Right lobe of liver (tissue), 6 donors: ENCODE results near the gene TNP2. TPM values are rescaled to one million over a fixed set of nuclear protein-coding genes. Genes with fewer than 3 reads are reported as not detected.

Source experiments
- ATAC-seq, 4 donors: fragments of 200-7000 bp; cut with Tn5 transposase; one replicate each; pipeline ENCODE4 v1.9.1; 2020; ENCODE audit warnings: mild to moderate bottlenecking in 4 of 4, moderate library complexity in 4 of 4
- DNase-seq, 3 donors: peaks; one replicate each; pipeline ENCODE4 v3.0.0-alpha.2; 2020
- H3K27ac ChIP-seq, 3 donors: fragments of 200-600 bp; one replicate each; pipeline ENCODE4 v1.8.0; 2022
- H3K27me3 ChIP-seq, 2 donors: fragments of 200-600 bp; one replicate each; pipeline ENCODE4 v1.8.0; 2022
- H3K36me3 ChIP-seq, 4 donors: fragments of 200-600 bp; sonication (generic) in 1 of 4; one replicate each; pipeline versions ENCODE4 v1.5.1 to v1.8.0; 2017 to 2022; ENCODE audit warnings: control low read depth in 1 of 4
- H3K4me1 ChIP-seq, 4 donors: fragments of 200-600 bp; sonication (generic) in 1 of 4; one replicate each; pipeline versions ENCODE4 v1.5.1 to v1.8.0; 2017 to 2022; ENCODE audit warnings: control low read depth in 1 of 4
- H3K4me3 ChIP-seq, 3 donors: fragments of 200-600 bp; one replicate each; pipeline ENCODE4 v1.8.0; 2022
- H3K9me3 ChIP-seq, 4 donors: fragments of 200-600 bp; sonication (generic) in 1 of 4; one replicate each; pipeline versions ENCODE4 v1.5.1 to v1.8.0; 2017 to 2022; ENCODE audit warnings: control low read depth in 1 of 4
- CTCF ChIP-seq, 4 donors: fragments of 200-600 bp in 3 of 4; fragments of 450-650 bp in 1 of 4; IDR thresholded peaks; one replicate each; pipeline versions ENCODE4 v1.5.1 to v1.8.0; 2016 to 2022; ENCODE audit warnings: antibody characterized with exemption in 4 of 4, mild to moderate bottlenecking in 2 of 4
- POLR2A ChIP-seq: fragments of 450-650 bp; IDR thresholded peaks from one replicate; pipeline ENCODE4 v1.6.1; 2017; ENCODE audit warnings: antibody characterized with exemption, mild to moderate bottlenecking
- WGBS: methylation state at CpG from one replicate; pipeline ENCODE4 v1.1.6; 2018; ENCODE audit warnings: low coverage, low lambda C conversion rate; ENCODE audit not compliant: insufficient coverage; ENCODE audit errors: missing lambda C conversion rate; 5-methylcytosine and 5-hydroxymethylcytosine counted together
- intact Hi-C, 2 donors: fragments of 100-400 bp; cut with DNase I; formaldehyde crosslinking; loops; one replicate each; pipeline versions ENCODE4 v1.11.2 to v1.14.1; 2022
- total RNA-seq, 6 experiments: library from RNA; depleted of rRNA in 2 of 6; stranded (reverse); fragments of >200 nt in 2 of 6; fragmentation: NEBNext Ultra II Directional in 3 of 6; extraction: Animal tissue kit (Norgen Biotek cat#: 25700) in 3 of 6; gene quantifications; one replicate each; pipeline versions ENCODE4 v1.1.0 to v1.2.4, GENCODE V29; 2016 to 2023
- donor health status: DM: no; HTN: yes; CAD: no.
- donor health status: DM: no; HTN: no; CAD: no.
- donor health status: DM: no; HTN: no; CAD: no.
- donor health status: DM: no; HTN: yes; CAD: no.
- donor health status: DM: no; HTN: yes; CAD: no.

TNP2 gene
- total RNA-seq, 6 experiments from 2014 or later = not detected

- peak overlapping the region in 1 of 3 donors; percentile 49 for H3K27ac ChIP-seq
- H3K4me3 ChIP-seq = no peak overlapping the region
- no peak for TF ChIP-seq CTCF (IDR thresholded peaks at IDR 0.05)
- no peak for TF ChIP-seq POLR2A
- H3K27me3 ChIP-seq = no peaks in the 10 kb centered on the region
- intact Hi-C loops = no loop called here
- ATAC-seq = no peak
- DNase-seq = no peak
- peaks cover 0 to 20% (median 4%) of the 10 kb centered on the region in 4 donors for H3K4me1 ChIP-seq
- WGBS = 87% methylated on average over 2 of the region's 3 CpGs
- H3K36me3 ChIP-seq = no peaks in the 10 kb centered on the region
- no peaks in the 10 kb centered on the region for H3K9me3 ChIP-seq
Measured at GRCh38 chr16:11232302-11232851, 36.7 kb downstream of the TNP2 start.

GRCh38 chr16:11231367-11231970 lies 37.7 kb downstream of the TNP2 start:
- 65% methylated on average over 7 of the region's 10 CpGs for WGBS
- Histone ChIP-seq H3K36me3 (no peaks in the 10 kb centered on the region), H3K27ac (no peak overlapping the region), H3K9me3 (no peaks in the 10 kb centered on the region), H3K27me3 (no peaks in the 10 kb centered on the region), H3K4me3 (no peak overlapping the region), H3K4me1 (peaks cover 0 to 20% (median 4%) of the 10 kb centered on the region in 4 donors)
- TF ChIP-seq CTCF (IDR thresholded peaks at IDR 0.05) (no peak), POLR2A (no peak)
- intact Hi-C loops = no loop called here
- DNase-seq (no peak), ATAC-seq (peak in 1 of 4 donors; percentile 29)

- intact Hi-C loops = no loop called here
- ATAC-seq = peak; percentile 54 to 86 (median 82)
- H3K27ac ChIP-seq = no peak overlapping the region
Measured at GRCh38 chr16:11229906-11230305, 39.2 kb downstream of the TNP2 start.

GRCh38 chr16:11229432-11229831 lies 39.7 kb downstream of the TNP2 start:
- peaks cover 0 to 10% (median 2%) of the 10 kb centered on the region in 4 donors for H3K4me1 ChIP-seq
- no peaks in the 10 kb centered on the region for H3K27me3 ChIP-seq
- H3K9me3 ChIP-seq = no peaks in the 10 kb centered on the region
- TF ChIP-seq POLR2A (no peak), CTCF (IDR thresholded peaks at IDR 0.05) (no peak)
- no peaks in the 10 kb centered on the region for H3K36me3 ChIP-seq
- ATAC-seq (no peak), DNase-seq (no peak)
- WGBS = 80% methylated on average over 2 of the region's 5 CpGs
- H3K27ac ChIP-seq = no peak overlapping the region
- intact Hi-C loops = no loop called here
- H3K4me3 ChIP-seq = no peak overlapping the region

More at GRCh38 chr16:11229906-11230305, 39.2 kb downstream of the TNP2 start:
- TF ChIP-seq CTCF (IDR thresholded peaks at IDR 0.05) = no peak
- TF ChIP-seq POLR2A = no peak
- Histone ChIP-seq H3K4me3 (no peak overlapping the region), H3K4me1 (peaks cover 0 to 10% (median 2%) of the 10 kb centered on the region in 4 donors), H3K36me3 (no peaks in the 10 kb centered on the region), H3K9me3 (no peaks in the 10 kb centered on the region), H3K27me3 (no peaks in the 10 kb centered on the region)
- no CpG with 5 or more reads among the region's 4 CpGs for WGBS
- peak; percentile 87 to 89 (median 89) for DNase-seq
